Erythroblast (primary cell): Measurements from ENCODE around the gene BBS2.

Experiments used
- GATA1 ChIP-seq: IDR thresholded peaks from 2 replicates; pipeline ENCODE4 v1.6.1; 2011; ENCODE audit warnings: low read depth, mild to moderate bottlenecking, control low read depth, low read length, moderate library complexity
- POLR2A ChIP-seq: IDR thresholded peaks from 2 replicates; pipeline ENCODE4 v1.6.1; 2011; ENCODE audit warnings: mild to moderate bottlenecking, low read length

- TF ChIP-seq POLR2A: no peak
- TF ChIP-seq GATA1: no peak
Measured at GRCh38 chr16:56491657-56492261, 28.1 kb downstream of the BBS2 start.
